NT2/D1 (cell line): Measurements from ENCODE around the gene RPS6KA5.

Source experiments
- DNase-seq: peaks from one replicate; pipeline ENCODE4 v3.0.0-alpha.2; 2011; ENCODE audit warnings: low read depth, low spot score
- H3K27me3 ChIP-seq: 2 replicates; pipeline ENCODE4 v1.6.0; 2011; ENCODE audit warnings: mild to moderate bottlenecking; ENCODE audit not compliant: insufficient read length, insufficient read depth
- H3K36me3 ChIP-seq: 2 replicates; pipeline ENCODE4 v1.6.1; 2011; ENCODE audit warnings: mild to moderate bottlenecking, low read length, mixed read lengths; ENCODE audit not compliant: insufficient read depth, insufficient read length
- H3K4me1 ChIP-seq: 2 replicates; pipeline ENCODE4 v1.5.1; 2011; ENCODE audit not compliant: insufficient read depth, insufficient read length
- H3K4me3 ChIP-seq: 2 replicates; pipeline ENCODE4 v1.5.1; 2011; ENCODE audit warnings: low read depth; ENCODE audit not compliant: insufficient read length
- H3K9ac ChIP-seq: 2 replicates; pipeline ENCODE4 v1.6.0; 2011; ENCODE audit warnings: low read depth; ENCODE audit not compliant: insufficient read length
- H3K9me3 ChIP-seq: 2 replicates; pipeline ENCODE4 v1.5.1; 2011; ENCODE audit warnings: mild to moderate bottlenecking, low read length; ENCODE audit not compliant: insufficient read depth
- SUZ12 ChIP-seq: IDR thresholded peaks from 2 replicates; pipeline ENCODE4 v1.6.1; 2011; ENCODE audit not compliant: insufficient read length, insufficient read depth; ENCODE audit errors: extremely low read depth
- YY1 ChIP-seq: IDR thresholded peaks from 2 replicates; pipeline ENCODE4 v1.6.1; 2011; ENCODE audit not compliant: insufficient read length, insufficient read depth
- ZNF274 ChIP-seq: IDR thresholded peaks from 2 replicates; pipeline ENCODE4 v1.6.1; 2011; ENCODE audit warnings: mild to moderate bottlenecking, low read depth, low read length

The RPS6KA5 gene

DNA sequence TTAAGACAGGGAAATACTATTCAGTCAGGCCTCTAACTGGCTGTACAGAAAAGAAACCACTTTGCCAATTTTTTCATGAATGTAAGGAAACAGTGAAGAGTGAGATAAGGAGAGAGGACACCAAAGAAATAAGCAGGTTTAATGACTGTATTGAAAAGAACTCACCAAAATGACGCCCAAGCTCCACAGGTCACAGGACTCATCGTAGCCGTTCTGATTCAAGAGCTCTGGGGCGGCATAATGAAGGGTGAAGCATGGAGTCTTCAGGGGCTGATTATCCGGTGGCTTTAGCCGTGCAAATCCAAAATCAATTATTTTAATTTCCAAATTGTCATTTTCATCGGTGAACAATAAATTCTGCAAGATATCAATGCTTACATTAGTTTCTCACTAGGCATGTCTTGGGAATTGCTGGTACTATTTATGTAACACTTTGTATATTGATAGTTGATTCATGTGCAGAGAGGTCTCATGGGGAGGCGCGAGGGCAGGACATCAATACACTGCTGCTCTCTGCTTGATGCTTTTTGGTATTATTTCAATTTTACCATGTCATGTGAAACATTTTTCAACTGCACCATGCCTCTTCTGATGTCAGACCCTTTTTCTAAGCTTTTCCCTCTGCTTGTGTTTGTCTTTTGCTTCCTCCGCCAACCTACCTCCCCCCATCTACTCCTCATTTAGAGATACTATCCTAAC is 170.0 kb downstream of the RPS6KA5 start:
- Histone ChIP-seq H3K27me3 (no peaks in the 10 kb centered on the region), H3K4me1 (no peaks in the 10 kb centered on the region), H3K4me3 (no peak overlapping the region), H3K9ac (no peak overlapping the region), H3K36me3 (no peaks in the 10 kb centered on the region), H3K9me3 (no peaks in the 10 kb centered on the region)
- DNase-seq = no peak
- TF ChIP-seq ZNF274 = no peak
- no peak for TF ChIP-seq SUZ12
- no peak for TF ChIP-seq YY1

DNA sequence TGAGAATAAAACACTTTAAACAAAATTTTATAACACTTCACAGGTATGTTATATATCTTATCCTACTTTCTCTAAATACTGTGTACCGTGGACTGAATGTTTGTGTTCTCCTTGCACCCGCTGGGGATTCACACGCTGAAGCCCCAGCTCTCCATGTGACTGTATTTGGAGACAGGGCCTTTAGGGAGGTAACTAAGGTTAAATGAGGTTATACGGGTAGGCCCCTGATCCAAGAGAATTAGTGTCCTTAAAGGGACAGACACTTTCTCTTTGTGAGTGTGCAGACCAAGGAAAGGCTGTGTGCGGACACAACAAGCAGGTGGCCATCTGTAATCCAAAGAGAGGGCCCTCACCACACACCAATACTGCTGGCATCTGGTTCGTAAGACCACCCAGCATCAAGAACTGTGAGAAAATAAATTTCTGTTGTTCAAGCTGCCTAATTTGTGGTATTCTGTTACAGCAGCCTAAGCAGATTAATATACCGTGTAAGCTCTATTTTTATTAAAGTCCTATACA is 174.1 kb downstream of the RPS6KA5 start:
- no peaks in the 10 kb centered on the region for H3K36me3 ChIP-seq
- H3K4me3 ChIP-seq = no peak overlapping the region
- no peak for DNase-seq
- no peaks in the 10 kb centered on the region for H3K4me1 ChIP-seq
- no peak overlapping the region for H3K9ac ChIP-seq
- TF ChIP-seq YY1 (no peak), ZNF274 (no peak), SUZ12 (no peak)
- peaks cover 10% of the 10 kb centered on the region; the same call in 1 of the 2 replicates for H3K9me3 ChIP-seq
- no peaks in the 10 kb centered on the region for H3K27me3 ChIP-seq

DNA sequence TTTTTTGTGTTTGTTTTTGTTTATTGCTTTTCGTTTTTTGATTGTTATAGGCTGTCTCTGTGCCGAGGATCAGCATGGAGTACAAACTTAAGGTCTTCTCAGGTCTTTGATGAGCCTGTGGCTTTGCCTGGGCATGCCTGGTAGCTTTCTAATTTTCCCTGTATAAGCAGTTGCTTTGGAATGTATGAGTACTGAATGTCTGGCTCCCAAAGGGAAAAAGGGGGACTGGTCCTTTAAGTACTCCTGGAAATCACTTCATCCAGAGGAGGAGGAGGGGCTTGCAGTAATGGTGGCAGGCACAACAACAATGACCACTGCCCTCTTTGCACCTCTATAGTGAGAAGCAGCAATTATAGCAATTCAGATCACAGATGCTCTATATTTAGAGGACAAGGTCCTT is 176.7 kb downstream of the RPS6KA5 start:
- Histone ChIP-seq H3K9me3 (peaks cover 10% of the 10 kb centered on the region; the same call in 1 of the 2 replicates), H3K9ac (no peak overlapping the region), H3K4me1 (no peaks in the 10 kb centered on the region), H3K36me3 (no peaks in the 10 kb centered on the region), H3K4me3 (no peak overlapping the region), H3K27me3 (no peaks in the 10 kb centered on the region)
- TF ChIP-seq YY1 = no peak
- no peak for TF ChIP-seq ZNF274
- TF ChIP-seq SUZ12 = no peak
- no peak for DNase-seq

DNA sequence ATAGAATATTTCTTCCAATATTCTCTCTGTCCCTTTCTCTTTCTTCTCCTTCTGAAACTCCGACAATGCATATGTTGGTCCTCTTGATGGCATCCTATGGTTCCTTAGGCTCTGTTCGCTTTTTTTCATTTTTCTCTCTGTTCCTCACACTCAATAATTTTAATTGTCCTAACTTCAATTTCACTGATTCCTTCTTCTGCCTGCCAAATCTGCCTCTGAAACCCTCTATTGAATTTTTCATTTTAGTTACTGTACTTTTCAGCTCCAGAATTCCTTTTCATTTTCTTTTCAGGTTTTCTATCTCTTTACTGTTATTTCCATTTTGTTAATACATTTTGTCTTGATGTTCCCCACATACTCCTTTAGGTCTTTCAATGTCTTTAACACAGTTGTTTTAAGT is 177.2 kb downstream of the RPS6KA5 start:
- Histone ChIP-seq H3K9me3 (peaks cover 10% of the 10 kb centered on the region; the same call in 1 of the 2 replicates), H3K4me3 (no peak overlapping the region), H3K4me1 (no peaks in the 10 kb centered on the region), H3K27me3 (no peaks in the 10 kb centered on the region), H3K9ac (no peak overlapping the region), H3K36me3 (no peaks in the 10 kb centered on the region)
- TF ChIP-seq SUZ12 (no peak), YY1 (no peak), ZNF274 (no peak)
- no peak for DNase-seq

DNA sequence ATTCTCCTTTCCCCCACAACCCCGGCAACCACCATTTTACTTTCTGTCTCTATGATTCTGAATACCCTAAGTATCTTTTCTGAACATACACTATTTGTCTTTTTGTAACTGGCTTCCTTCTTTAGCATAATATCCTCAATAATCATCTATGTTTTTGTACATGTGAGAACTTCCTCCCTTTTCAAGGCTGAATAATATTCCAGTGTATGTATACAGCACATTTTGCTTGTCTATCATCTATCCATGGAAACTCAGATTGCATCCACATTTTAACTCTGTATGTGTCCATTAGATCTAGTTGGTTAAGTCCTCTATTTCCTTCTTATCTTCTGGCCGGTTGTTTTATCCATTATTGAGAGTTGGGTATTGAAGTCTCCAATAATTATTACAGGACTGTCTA is 180.2 kb downstream of the RPS6KA5 start:
- TF ChIP-seq ZNF274 (no peak), SUZ12 (no peak), YY1 (no peak)
- Histone ChIP-seq H3K4me3 (no peak overlapping the region), H3K9me3 (peaks cover 10% of the 10 kb centered on the region; the same call in 1 of the 2 replicates), H3K36me3 (no peaks in the 10 kb centered on the region), H3K9ac (no peak overlapping the region), H3K27me3 (no peaks in the 10 kb centered on the region), H3K4me1 (no peaks in the 10 kb centered on the region)
- DNase-seq = no peak

DNA sequence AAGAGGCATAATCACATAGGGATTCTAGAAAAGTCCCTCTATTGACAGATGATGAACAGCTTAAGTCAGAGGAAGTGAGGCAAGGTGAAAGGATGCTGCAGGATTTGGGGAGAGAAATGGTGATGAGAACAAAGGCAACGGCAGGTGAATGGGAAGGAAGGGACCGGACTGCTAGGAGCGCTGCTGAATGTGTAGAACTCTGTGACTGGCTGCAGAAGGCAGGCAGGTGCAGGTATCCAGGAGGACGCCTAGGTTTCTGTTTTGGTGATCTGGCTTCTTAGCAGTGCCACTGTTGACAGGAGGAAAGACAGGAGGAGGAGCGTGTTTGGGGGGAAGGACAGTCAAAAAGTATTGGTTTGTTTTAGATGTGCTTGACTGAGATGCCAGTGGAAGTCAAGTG is 185.8 kb downstream of the RPS6KA5 start:
- no peaks in the 10 kb centered on the region for H3K36me3 ChIP-seq
- H3K9ac ChIP-seq = no peak overlapping the region
- no peaks in the 10 kb centered on the region for H3K27me3 ChIP-seq
- TF ChIP-seq ZNF274 = no peak
- TF ChIP-seq YY1 = no peak
- TF ChIP-seq SUZ12 = no peak
- no peak overlapping the region for H3K4me3 ChIP-seq
- no peaks in the 10 kb centered on the region for H3K9me3 ChIP-seq
- no peak for DNase-seq
- no peaks in the 10 kb centered on the region for H3K4me1 ChIP-seq

DNA sequence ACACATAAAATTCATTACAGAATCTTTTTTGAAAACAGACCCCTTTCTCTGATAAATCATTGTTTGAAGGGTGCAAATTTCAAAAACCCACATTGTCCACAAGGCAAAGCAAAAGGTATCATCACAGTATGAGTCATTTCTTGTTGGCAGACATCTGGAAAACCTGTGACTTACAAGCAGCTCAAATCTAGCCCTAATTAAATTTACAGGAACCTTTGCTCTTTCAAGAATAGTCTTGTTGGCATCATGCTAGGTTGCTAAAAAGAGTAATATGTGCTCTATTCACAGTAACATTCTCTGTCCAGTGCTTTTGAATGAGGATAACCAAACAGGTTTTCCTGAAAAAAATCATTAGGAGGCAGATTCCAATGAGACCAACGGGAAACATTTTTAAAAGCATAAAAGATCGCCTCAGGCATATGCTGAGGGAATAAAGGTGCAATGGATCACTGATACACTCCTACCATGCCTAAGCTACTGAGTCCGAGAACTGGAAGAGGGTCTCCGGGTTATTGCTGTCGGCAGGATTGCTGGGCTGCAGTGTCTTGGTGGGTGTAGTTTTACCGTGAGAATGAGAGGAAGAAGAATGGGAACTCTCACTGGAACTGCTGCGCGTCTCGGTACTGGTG is 188.7 kb downstream of the RPS6KA5 start:
- TF ChIP-seq SUZ12 (no peak), YY1 (no peak), ZNF274 (no peak)
- Histone ChIP-seq H3K9me3 (no peaks in the 10 kb centered on the region), H3K9ac (no peak overlapping the region), H3K36me3 (no peaks in the 10 kb centered on the region), H3K27me3 (no peaks in the 10 kb centered on the region), H3K4me1 (no peaks in the 10 kb centered on the region), H3K4me3 (no peak overlapping the region)
- no peak for DNase-seq
